Measurements from ENCODE around the gene MED4. TPM values are rescaled to one million over a fixed set of nuclear protein-coding genes. Genes with fewer than 3 reads are reported as not detected.

The MED4 gene
- total RNA-seq, 2 donors from 2014 or later, result 38.8 to 44.0 TPM

GRCh38 chr13:48110931-48111721, 16.2 kb upstream of the MED4 start:
- Histone ChIP-seq H3K9ac (ENCODE audit: low read depth in 2 of 2, low read length in 2 of 2) (no peak overlapping the region), H3K4me1 (no peaks in the 10 kb centered on the region), H3K4me3 (no peak overlapping the region), H3K27me3 (no peaks in the 10 kb centered on the region), H3K27ac (no peak overlapping the region), H3K9me3 (no peaks in the 10 kb centered on the region), H3K36me3 (no peaks in the 10 kb centered on the region)
- intact Hi-C loops (cut with DNase I), result no loop called here
- TF ChIP-seq CTCF (IDR thresholded peaks at IDR 0.05), result no peak
- DNase-seq, result no peak

DNA sequence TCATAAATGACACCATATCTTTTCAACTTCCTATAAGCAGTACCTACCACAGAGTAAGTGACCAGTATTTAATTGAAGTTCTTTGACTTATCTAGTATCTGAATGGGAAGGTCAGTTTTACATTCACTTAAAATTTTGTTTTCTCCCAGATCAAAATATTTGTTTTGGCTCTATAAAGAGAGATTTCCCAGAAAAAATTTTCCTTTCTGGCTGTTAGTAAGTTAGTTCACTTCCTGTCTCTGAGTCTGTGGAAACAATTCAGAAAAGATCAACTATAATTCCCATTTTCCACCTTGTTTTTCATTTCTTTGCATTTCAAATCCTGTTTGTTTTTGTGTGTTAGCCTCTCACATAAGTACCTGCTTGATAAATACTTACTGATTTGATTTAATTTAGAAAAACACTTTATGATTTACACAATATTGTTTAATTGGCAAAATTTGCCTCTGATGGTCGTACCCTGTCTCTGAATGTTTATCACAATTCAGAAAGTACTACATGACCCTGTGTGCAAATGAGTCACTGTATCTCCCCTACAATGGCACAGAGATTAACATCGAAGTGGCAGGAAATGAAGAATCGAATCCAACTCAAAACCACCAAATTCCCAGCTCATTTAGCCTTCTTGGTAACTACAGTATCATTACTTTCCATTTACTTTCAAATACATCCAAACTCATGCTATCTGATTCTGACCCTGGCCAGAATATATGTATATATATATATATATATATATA, 15.4 kb upstream of the MED4 start:
- H3K4me3 ChIP-seq, result no peak overlapping the region
- H3K27ac ChIP-seq, result no peak overlapping the region
- no peaks in the 10 kb centered on the region for H3K36me3 ChIP-seq
- H3K27me3 ChIP-seq, result no peaks in the 10 kb centered on the region
- H3K4me1 ChIP-seq, result no peaks in the 10 kb centered on the region
- H3K9ac ChIP-seq (ENCODE audit: low read depth in 2 of 2, low read length in 2 of 2), result no peak overlapping the region
- intact Hi-C loops (cut with DNase I), result no loop called here
- DNase-seq, result no peak
- H3K9me3 ChIP-seq, result no peaks in the 10 kb centered on the region
- no peak for TF ChIP-seq CTCF (IDR thresholded peaks at IDR 0.05)

DNA sequence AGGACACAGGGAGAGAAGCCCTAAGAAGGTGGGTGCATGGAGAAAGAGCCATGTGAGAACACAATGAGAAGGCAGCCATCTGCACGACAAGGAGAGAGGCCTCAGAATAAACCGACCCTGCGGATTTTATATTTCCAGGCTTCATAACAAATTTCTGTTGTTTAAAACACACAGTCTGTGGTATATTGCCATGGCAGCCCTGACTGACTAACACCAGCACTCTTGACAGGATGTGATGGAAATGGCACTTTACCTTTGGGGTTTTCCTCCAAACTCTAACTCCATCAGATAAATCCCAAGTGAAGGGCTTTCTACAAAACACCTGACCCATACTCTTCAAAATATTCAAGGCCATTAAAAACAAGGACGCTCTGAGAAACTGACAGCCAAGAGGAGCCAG, 13.2 kb upstream of the MED4 start:
- DNase-seq, result no peak
- intact Hi-C loops (cut with DNase I), result no loop called here
- no peaks in the 10 kb centered on the region for H3K36me3 ChIP-seq
- H3K9me3 ChIP-seq, result no peaks in the 10 kb centered on the region
- TF ChIP-seq CTCF (IDR thresholded peaks at IDR 0.05), result no peak
- no peak overlapping the region for H3K4me3 ChIP-seq
- no peaks in the 10 kb centered on the region for H3K27me3 ChIP-seq
- H3K9ac ChIP-seq (ENCODE audit: low read depth in 2 of 2, low read length in 2 of 2), result no peak overlapping the region
- H3K27ac ChIP-seq, result no peak overlapping the region
- no peaks in the 10 kb centered on the region for H3K4me1 ChIP-seq

GRCh38 chr13:48097793-48098192, 2.9 kb upstream of the MED4 start:
- H3K4me3 ChIP-seq, result no peak overlapping the region
- peaks cover 12% of the 10 kb centered on the region for H3K4me1 ChIP-seq
- no peaks in the 10 kb centered on the region for H3K27me3 ChIP-seq
- DNase-seq, result no peak
- H3K27ac ChIP-seq, result no peak overlapping the region
- H3K9me3 ChIP-seq, result no peaks in the 10 kb centered on the region
- TF ChIP-seq CTCF (IDR thresholded peaks at IDR 0.05), result no peak
- intact Hi-C loops (cut with DNase I), result loop anchor here (10.0 kb wide), 1 partner anchor 63 kb away; the partner anchor contains the start of gene NUDT15
- H3K36me3 ChIP-seq, result no peaks in the 10 kb centered on the region
- no peak overlapping the region for H3K9ac ChIP-seq (ENCODE audit: low read depth in 2 of 2, low read length in 2 of 2)

- intact Hi-C loops (cut with DNase I), result loop anchor here (10.0 kb wide), 1 partner anchor 62 kb away; the partner anchor contains the start of gene NUDT15
- Histone ChIP-seq H3K27ac (no peak overlapping the region), H3K4me3 (no peak overlapping the region), H3K36me3 (no peaks in the 10 kb centered on the region), H3K27me3 (no peaks in the 10 kb centered on the region), H3K9ac (ENCODE audit: low read depth in 2 of 2, low read length in 2 of 2) (no peak overlapping the region), H3K4me1 (peaks cover 12% of the 10 kb centered on the region), H3K9me3 (no peaks in the 10 kb centered on the region)
- TF ChIP-seq CTCF (IDR thresholded peaks at IDR 0.05), result no peak
- DNase-seq, result no peak
These were observed 1.8 kb upstream of the MED4 start for GRCh38 chr13:48096670-48097069.

Measured in colonic mucosa (tissue), 4 donors.